ENCODE results near the gene ALX3.

Gene ALX3

DNA sequence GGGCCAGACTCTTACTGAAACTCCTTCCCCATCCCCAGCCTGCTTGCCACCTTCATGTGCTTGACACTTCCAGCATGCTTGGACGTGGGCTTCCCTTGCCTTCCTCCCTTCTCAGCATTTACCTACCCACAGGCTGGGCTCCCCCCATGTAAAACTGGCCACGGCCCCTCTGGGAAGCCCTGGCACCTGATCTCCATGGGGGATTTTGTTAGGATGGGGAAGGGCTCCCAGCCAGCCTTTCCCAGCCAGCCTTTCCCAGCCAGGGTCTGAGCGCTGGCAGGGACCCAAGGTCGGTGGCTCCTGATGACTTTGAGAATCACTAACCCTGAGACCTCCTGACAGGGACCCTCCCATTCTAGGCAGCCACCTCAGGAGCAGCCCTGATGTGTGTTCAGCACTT, 6.7 kb downstream of the ALX3 start:
- no peak for DNase-seq

DNA sequence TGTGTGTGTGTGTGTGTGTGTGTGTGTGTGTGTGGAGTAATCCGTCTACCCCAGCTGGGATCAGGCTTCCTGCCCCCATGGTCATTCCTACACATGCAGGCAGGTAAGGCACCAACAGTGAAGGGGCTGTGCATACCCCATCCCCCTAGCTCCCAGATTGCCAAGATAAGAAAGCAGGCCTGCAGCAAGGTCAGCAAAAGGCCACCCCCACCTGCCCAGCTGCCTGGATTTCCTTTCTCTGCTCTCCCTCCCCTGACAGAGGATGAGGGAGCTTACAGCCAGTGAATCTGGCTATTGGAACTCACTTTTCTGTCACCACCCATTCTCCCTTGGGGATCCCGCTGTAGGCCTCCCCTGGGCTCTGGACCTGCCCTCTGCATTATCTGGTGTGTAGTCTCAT, 7.9 kb downstream of the ALX3 start:
- no peak for DNase-seq

DNA sequence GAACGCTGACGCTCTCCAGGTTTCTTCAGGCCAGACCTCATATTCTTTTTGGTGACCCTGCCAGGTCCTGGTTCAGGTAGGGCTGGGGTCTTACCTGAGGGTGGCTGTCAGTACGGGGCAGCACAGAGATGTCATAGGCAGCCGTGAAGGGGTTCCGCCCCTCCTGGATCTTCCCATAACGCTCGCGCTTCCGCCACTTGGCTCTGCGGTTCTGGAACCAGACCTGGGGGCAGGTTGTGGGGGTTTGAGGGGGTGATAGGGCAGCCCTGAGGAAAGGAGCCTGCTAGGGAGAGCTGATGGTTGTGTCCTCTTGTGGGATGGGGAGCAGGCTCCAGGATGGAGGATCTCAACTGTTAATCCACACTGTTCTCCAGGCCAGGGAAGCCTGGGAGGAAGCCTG, 9.1 kb downstream of the ALX3 start:
- no peak for DNase-seq

DNA sequence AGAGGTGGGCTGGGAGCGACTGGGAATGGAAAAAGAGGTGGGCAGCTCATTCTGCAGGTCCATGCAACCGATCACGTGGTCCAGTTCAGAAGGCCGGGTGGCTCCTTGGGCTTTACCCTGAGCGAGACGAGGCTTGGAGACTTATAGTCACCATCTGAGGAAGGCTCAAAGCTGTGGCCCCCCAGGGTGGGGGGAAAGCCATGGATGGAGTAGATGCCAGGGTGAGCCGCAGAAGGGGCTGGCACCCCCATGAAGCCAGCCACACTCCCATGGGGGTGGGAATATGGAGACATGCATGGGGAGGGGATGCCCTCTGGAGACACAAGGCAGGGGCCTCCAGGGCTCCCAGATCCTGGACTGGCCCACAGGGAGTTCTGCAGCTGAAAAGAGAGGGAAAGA, 9.8 kb downstream of the ALX3 start:
- DNase-seq: no peak

DNA sequence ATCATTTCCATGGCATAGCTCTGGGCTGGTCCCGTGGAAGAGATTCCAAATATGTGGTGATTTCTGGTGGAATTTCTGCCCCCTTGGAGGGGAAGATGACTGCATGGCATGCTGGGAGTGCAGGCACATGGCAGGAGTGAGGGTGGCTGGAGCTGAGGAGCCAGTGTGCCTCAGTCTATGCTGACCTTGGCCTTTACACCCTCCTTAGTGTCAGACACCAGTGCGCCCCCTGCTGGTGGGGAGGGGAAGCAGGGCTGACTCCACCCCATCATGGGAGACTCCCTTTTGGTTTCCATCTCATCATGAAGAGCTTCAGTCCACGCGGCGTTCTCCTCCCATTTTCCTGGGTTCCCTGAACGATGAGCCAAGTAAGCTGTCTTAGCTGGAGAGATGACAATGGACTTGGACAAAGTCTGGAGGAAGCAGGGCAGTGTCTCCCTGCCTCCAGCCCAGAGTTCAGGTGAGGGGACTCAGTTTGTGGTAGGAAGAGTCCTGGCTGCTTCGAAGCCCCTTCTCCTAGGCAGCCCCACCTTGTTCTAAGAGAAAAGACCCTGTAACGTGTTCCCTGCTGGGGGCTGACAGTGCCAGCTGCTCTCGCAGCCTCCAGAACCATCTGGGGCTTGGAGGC, 10.3 kb downstream of the ALX3 start:
- peak; percentile 4 for DNase-seq

DNA sequence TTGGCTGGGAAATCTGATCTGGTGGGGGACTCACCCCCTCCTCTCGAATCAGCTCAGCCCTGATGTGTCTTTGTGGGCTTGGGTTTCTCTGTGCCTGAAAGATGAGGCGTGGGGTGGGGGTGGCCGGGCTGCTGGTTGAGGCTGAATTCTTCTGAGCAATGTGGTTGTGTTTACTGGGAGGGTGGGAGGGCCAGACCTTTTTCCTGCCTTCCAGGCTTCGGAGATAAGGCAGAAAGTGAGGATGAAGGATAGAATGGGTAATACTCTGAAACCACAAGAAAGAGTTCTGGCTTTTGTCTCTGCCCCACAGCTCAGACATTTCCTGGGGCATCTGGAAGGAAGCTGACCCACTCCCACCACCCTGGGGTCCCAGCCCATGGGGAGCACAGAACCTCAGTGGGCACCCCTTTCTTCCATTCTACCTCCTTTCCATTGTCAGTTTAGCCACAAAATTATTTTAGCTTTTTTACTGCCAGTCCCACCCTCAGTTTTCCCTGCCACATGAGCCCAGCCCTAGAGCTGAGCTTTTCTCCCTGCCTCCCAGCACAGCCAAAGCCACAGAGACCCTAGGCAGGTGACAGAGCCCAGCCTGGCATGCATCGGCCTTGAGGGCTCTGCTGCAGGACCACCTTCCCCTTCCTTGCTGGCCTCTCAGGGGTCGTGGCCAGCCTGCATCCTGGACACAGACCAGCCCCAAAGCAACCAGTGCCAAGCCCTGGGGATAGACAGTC, 11.2 kb downstream of the ALX3 start:
- no peak for DNase-seq

DNA sequence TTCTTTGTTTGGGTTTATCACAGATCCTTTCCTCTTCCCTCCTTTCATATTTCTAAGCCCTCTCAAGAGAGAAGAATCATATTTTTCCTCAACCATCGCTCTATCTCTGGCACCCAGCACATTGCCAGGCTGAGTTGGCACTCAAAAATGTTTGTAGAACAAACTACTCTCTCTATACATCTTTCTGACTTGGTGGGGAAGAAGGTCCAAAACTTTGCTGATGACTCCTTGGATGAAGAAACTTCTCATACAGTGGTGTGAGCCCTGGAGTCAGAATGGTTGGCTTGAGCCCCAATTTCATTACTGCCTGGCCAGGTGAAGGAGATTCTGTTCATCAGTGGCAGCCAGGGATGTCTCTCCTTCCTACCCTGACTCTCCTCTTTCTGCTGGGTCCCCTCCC, 11.9 kb downstream of the ALX3 start:
- DNase-seq: no peak

DNA sequence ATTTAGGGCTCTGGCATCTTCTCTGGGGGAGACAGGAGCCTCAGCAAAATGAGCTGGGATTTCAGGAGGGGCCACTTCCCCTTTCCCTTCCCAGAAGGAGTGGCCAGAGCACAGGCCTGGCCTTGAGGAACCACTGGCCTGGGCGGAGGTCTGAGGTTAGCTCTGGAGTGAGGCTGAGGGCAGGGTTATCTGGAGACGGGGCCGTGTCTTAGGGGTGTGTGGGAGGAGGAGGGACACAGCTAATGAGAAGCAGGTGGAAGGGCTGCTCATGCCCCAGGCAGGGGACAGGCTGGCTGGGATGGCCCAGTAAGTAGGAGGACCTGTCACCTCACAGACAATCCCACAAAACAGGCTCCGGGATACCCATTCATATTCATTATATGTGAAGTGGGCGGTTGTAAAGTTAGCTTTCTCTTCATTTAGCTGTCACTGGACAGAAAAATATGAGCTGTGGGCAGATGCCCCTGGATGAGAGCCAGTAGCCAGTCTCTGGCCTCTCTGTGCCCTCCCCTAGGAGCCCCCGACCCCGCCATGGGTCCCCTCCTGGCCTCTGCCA, 12.4 kb downstream of the ALX3 start:
- DNase-seq: no peak

DNA sequence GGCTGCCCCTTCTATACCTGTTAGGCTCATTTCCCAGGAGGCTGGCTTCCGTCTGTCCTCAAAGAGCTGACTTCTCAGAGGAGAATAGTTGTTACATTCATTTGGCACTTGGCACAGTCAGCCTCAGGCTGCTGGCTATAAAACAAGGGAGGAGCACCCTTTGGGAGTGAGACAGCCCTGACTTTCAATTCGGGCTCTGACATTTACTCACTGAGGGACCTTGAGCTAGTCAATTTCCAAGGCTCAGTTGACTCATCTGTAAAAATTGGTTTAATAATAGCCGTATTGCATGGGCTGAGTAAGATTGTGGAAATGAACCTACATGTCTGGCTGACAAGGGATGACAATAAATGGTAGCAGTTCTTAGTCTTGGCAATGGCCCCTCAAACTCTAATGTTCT, 13.7 kb downstream of the ALX3 start:
- peak; percentile 57 for DNase-seq

DNA sequence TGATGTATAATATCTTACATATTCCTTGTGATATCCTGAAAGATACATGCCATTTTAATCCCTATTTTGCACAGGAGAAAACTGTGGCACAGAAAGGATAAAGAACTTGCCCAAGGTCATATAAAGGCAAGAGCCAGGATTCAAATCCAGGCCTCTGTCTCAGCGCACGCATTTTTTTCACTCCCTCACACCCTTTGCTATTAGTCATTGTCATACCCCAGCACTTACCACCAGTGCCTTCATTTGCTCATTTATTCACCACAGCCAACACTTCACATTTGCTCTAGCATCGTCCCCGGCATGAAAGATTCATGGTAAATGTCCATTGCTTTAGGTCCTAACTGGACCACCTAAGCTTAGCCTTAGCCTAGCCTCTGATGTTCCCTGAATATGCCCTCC, 14.2 kb downstream of the ALX3 start:
- no peak for DNase-seq

DNA sequence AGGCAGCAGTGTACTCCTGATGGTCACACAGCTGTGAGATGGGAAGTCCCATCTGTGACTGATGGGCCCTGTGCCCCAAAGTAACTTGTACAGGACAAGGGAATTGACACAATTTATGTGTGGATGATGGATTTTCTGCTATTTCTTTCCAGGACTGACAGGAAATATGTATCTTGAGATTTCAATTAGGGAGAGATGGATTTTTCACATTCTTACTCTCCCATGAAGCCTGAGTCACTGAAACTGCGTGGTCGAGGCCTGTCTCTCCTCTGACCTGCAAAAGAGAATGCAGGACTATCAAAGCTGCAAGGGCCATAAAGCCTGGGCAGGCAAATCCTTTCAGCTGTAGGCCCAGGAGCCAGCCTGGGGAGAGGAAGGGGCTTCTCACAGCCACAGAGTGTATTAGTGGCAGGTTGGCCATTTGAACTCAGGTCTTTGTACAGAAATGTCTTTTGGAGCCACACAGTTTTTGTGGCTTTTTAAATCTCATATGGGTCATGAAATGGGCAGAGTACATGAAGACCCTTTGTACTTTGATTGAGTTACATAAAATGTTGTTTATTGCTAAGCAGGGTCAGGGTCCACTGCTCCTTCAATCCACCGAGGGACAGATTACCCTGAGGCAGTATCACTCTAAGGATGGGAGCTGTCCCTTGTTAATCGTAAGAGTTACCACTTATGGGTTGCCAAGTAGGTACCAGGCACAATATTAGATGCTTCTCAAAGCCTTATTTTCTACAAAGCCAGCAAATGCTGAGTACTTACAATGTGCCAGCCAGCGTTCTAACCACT, 14.8 kb downstream of the ALX3 start:
- no peak for DNase-seq

DNA sequence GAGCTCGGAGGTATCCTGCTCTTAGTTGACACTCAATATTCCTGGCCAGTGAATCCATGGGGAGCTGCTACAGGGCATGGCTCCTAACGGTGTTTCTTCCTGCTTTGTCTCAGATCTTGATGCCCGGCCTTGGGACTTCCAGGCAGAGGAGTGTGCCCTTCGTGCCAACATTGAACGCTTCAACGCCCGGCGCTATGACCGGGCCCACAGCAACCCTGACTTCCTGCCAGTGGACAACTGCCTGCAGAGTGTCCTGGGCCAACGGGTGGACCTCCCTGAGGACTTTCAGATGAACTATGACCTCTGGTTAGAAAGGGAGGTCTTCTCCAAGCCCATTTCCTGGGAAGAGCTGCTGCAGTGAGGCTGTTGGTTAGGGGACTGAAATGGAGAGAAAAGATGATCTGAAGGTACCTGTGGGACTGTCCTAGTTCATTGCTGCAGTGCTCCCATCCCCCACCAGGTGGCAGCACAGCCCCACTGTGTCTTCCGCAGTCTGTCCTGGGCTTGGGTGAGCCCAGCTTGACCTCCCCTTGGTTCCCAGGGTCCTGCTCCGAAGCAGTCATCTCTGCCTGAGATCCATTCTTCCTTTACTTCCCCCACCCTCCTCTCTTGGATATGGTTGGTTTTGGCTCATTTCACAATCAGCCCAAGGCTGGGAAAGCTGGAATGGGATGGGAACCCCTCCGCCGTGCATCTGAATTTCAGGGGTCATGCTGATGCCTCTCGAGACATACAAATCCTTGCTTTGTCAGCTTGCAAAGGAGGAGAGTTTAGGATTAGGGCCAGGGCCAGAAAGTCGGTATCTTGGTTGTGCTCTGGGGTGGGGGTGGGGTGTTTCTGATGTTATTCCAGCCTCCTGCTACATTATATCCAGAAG, 16.7 kb downstream of the ALX3 start:
- DNase-seq: peak; percentile 32

DNA sequence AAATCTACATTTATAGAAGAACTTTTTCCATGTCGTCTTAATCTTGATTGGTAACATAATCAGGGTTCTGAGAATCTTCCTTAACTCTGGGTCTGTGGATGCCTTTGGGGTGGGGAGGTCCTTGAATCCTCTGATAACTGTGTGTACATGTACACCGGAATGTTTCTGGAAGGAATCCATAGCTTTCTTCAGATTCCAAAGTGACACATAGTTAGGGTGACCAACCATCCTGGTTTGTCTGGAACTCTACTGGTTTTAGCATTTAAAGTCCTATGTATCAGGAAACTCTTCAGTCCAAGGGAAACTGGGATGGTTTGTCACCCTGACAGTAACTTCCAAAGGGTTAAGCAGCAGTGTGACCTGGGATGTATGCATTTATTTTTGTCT, 19.2 kb downstream of the ALX3 start:
- DNase-seq: no peak

DNA sequence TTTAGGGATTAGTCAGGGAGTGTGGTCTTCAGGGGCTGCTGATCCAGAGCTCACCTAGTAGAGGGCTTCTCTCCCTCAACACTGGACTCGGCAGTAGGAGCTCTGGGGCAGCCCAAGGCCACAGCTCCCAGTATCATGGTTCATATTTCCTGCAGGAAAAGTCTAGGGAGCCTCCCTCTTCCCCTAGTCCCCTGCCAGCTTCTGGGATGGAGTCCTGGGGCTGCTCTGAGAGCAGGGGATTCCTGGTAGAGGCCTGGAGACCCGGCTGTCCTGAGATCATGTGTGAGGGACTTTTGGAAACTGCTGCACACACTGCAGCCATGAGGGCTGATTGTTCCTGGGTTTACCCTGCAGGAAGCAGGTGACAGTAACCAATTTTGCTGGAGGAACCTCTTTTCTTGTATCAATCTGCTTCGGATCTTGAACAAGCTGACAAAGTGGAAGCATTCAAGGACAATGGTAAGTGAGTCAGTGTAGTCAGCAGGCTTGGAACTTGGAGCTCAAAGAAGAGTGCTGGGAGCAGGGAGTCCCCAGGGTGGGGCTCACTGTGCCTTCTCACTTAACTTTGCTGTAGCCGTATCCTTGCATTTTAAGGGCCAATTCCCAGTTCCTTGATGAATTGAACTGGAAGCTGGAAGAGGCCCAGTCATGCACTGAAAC, 19.7 kb downstream of the ALX3 start:
- no peak for DNase-seq

DNA sequence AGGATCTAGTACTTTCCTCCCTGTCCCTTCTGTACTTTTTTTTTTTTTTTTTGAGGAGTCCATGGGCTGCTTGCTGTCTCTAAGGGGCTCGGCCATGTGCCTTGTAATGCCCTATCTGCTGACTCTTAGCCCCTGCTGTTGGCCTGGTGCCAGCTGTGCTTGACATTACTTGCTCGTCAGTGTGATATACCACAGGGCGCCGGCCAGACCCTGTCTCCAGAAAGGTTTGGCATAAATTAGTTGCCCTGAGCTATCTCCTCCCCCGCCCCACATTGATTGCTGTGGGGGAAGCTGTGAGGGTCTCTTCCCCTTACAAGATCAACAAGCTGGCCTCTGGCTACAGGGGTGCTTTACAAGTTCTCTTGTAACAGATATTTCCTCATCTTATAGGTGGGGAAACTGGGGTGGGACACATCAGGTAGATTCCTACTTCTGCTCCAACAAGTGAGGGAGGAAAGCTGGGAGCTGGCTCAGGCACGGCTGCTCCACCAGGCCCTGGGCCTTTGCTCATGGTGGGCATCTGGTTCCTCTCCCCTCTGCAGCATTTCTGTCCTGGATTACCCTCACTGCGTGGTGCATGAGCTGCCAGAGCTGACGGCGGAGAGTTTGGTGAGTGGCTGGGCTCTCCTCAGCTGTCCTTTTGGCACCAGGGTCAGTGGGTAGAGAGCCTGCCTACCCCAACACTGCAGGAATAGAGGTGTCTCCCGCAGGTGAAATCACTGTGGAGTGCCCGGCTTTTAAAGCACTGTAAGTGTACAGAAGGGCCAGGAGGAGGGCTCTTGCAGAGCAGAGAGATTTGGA, 20.5 kb downstream of the ALX3 start:
- no peak for DNase-seq

DNA sequence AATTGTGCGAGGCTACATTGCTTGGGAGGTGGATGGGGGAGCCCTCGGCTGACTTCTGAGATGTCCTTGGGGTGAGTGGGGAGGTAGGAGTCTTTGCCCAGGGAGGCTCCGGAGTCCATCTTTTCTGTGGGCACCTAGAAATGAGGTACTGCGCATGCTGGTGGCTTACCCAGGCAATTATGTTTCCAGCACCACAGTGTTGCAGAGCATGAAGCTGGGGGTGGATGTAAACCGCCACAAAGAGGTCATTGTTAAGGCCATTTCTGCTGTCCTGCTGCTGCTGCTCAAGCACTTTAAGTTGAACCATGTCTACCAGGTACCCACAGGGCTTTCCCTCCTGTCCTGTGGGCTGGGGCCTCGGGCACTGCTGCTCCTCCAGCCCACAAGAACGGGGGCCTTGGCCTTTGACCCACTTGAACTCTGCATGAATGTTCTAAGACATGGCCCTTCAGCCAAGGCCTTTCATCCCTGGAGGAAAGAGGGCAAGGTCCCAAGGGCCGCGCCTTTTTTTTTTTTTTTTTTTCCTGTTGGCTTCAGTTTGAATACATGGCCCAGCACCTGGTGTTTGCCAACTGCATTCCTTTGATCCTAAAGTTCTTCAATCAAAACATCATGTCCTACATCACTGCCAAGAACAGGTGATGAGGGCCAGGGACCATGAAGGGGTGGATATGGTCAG, 21.4 kb downstream of the ALX3 start:
- DNase-seq: no peak

DNA sequence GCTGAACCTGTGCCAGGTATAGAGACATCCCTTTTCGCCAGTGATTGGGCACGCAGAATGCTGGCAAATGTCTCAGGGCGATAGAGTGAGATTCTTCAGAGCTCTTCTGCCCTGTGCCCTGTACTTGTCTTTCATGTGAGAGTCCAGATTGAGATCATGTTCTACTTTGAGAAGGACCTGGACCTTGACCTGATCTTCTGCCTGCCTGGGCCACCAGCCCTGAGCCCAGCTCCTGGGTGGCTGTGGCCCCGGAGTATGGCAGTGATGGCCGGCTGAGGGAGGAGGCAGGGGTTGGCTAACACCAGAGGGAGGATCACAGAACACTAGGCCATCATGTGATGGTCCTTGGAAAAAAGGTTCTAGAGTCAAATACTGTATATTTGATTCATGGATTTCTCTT, 22.2 kb downstream of the ALX3 start:
- DNase-seq: no peak

DNA sequence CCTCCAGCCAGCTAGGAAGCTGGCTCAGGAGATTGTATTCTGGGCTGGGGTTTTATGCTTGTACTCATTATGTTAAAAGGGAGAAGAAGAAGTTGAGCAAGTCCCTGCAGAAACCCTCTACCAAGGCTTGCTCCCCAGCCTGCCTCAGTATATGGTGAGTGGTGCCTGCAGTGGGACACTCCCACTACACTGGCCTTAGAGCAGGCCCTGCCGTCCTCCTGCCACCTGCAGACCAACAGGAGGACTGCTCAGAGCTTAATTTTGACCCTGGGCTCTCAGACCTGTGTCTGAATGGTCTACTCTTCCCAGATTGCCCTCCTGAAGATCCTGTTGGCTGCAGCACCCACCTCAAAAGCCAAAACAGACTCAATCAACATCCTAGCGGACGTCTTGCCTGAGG, 23.0 kb downstream of the ALX3 start:
- no peak for DNase-seq

DNA sequence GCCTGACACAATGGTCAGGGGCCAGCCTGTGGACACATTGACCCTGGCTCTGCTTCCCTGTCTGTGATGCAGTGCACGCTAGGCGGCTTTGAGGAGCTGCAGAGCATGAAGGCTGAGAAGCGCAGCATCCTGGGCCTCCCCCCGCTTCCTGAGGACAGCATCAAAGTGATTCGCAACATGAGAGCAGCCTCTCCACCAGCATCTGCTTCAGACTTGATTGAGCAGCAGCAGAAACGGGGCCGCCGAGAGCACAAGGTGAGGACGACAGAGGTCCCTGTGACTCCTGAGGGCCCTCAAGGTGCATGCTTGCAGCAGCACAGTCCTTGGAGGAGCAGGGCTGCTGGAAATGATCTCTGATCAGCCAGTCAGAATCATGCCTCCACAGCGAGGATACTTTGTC, 27.5 kb downstream of the ALX3 start:
- no peak for DNase-seq

DNA sequence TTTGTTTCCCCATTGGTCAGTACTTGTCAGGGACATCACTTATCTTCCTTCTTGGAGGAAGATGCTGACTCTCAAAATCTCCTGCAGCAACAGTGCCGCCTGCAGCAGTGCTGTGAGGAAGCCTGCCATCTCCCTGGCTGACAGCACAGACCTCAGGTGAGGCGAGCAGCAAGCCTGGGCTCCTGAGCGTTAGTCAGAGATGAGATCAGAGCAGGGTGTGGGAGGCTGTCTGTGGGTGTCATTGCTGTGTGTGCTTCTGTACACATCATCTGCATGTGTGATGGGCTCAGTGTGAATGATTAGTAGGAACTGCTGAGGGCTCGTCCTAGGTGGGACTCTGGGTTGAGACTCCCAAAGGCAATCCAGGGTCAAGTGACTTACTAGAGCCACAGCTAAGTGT, 29.9 kb downstream of the ALX3 start:
- DNase-seq: no peak

DNA sequence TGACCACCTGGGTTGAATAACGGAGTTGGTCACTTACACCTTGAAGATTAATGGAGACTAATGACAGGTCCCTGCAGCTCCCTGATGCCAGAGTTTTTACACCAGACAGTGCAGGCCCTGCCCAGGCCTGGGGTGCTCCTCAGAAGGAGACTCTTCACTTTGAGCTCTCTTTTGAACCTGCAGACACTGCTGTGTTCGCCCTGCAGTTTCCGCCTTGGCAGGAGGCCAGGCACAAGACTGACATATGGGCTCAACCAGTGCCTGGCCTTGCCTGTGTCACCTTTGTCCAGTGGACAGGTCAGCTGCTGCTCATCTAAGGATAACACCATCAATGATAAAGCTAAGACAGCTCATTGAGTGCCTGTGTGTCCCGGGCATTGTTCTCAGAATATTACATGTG, 30.8 kb downstream of the ALX3 start:
- DNase-seq: no peak

All from NCI-H1436 (cell line).